DND-41 (cell line): Measurements from ENCODE around the gene ZNHIT1.

Source experiments
- ATAC-seq: fragments of 200-7000 bp; cut with Tn5 transposase; 3 replicates; pipeline ENCODE4 v1.9.1; 2021; ENCODE audit warnings: low read depth; ENCODE audit not compliant: insufficient read depth
- DNase-seq: peaks from one replicate; pipeline ENCODE4 v3.0.0-alpha.2; 2020
- H2AFZ ChIP-seq: 2 replicates; pipeline ENCODE4 v1.6.0; 2012; ENCODE audit warnings: low read depth, low read length
- H3K27ac ChIP-seq: 2 replicates; pipeline ENCODE4 v1.5.1; 2012; ENCODE audit warnings: low read length, inconsistent platforms
- H3K27me3 ChIP-seq: fragments of 200-600 bp; sonication (generic); 2 replicates; pipeline ENCODE4 v1.6.0; 2012; ENCODE audit warnings: low read length, mild to moderate bottlenecking, inconsistent platforms; ENCODE audit not compliant: insufficient read depth, poor library complexity
- H3K36me3 ChIP-seq: 2 replicates; pipeline ENCODE4 v1.5.1; 2012; ENCODE audit warnings: low read length, inconsistent platforms; ENCODE audit not compliant: insufficient read depth
- H3K4me1 ChIP-seq: 2 replicates; pipeline ENCODE4 v1.5.1; 2012; ENCODE audit warnings: mild to moderate bottlenecking, low read length; ENCODE audit not compliant: insufficient read depth
- H3K4me2 ChIP-seq: 2 replicates; pipeline ENCODE4 v1.6.0; 2012; ENCODE audit warnings: mild to moderate bottlenecking, moderate library complexity, low read length, inconsistent platforms; ENCODE audit not compliant: insufficient read depth
- H3K4me3 ChIP-seq, 2 experiments: fragments of 200-600 bp in 1 of 2; shearing (Covaris generic) in 1 of 2; 2 replicates each; pipeline ENCODE4 v1.5.1; 2012 to 2016; ENCODE audit warnings: inconsistent platforms in 2 of 2, low read length in 2 of 2, mild to moderate bottlenecking in 2 of 2, low read depth in 1 of 2, moderate library complexity in 1 of 2
- H3K79me2 ChIP-seq: 2 replicates; pipeline ENCODE4 v1.6.0; 2012; ENCODE audit warnings: low read length, inconsistent platforms; ENCODE audit not compliant: insufficient read depth
- H3K9ac ChIP-seq: 2 replicates; pipeline ENCODE4 v1.6.0; 2012; ENCODE audit warnings: low read depth, mild to moderate bottlenecking, inconsistent platforms, low read length, moderate library complexity
- H3K9me3 ChIP-seq: 2 replicates; pipeline ENCODE4 v1.5.1; 2012; ENCODE audit warnings: low read length, moderate library complexity, mild to moderate bottlenecking, inconsistent platforms; ENCODE audit not compliant: insufficient read depth, severe bottlenecking
- H4K20me1 ChIP-seq: 2 replicates; pipeline ENCODE4 v1.6.0; 2012; ENCODE audit warnings: low read length; ENCODE audit not compliant: insufficient read depth
- CTCF ChIP-seq: IDR thresholded peaks from 2 replicates; pipeline ENCODE4 v1.5.1; 2012; ENCODE audit warnings: borderline replicate concordance, low read length, moderate library complexity, mild to moderate bottlenecking; ENCODE audit not compliant: poor library complexity, severe bottlenecking; ENCODE audit errors: extremely low read depth
- EZH2 ChIP-seq: IDR thresholded peaks from 3 replicates; pipeline ENCODE4 v1.6.1; 2012; ENCODE audit warnings: borderline replicate concordance, low read depth, mild to moderate bottlenecking, moderate library complexity, low read length, inconsistent platforms; ENCODE audit not compliant: severe bottlenecking

ZNHIT1 gene

GRCh38 chr7:101235050-101235449 lies 17.1 kb downstream of the ZNHIT1 start:
- H3K27me3 ChIP-seq, result no peaks in the 10 kb centered on the region
- H3K9me3 ChIP-seq, result no peaks in the 10 kb centered on the region
- H2AFZ ChIP-seq, result no peak overlapping the region
- H3K79me2 ChIP-seq, result no peaks in the 10 kb centered on the region
- no peaks in the 10 kb centered on the region for H3K4me1 ChIP-seq
- no peak overlapping the region for H3K27ac ChIP-seq
- no peak for TF ChIP-seq EZH2
- TF ChIP-seq CTCF, result peak; percentile 51
- H4K20me1 ChIP-seq, result peaks cover 17% of the 10 kb centered on the region
- no peak overlapping the region for H3K9ac ChIP-seq
- ATAC-seq (0 out of 3 replicates have a peak, but pooled peaks have one; percentile 16), DNase-seq (no peak)
- no peak overlapping the region for H3K4me2 ChIP-seq
- H3K4me3 ChIP-seq, result no peak overlapping the region
- peaks cover 50% of the 10 kb centered on the region for H3K36me3 ChIP-seq

- H3K4me3 ChIP-seq, result no peak overlapping the region
- no peak overlapping the region for H3K27ac ChIP-seq
- H3K4me1 ChIP-seq, result no peaks in the 10 kb centered on the region
- H3K4me2 ChIP-seq, result no peak overlapping the region
- H2AFZ ChIP-seq, result no peak overlapping the region
- ATAC-seq, result no peak
- no peak for TF ChIP-seq CTCF
- no peak for TF ChIP-seq EZH2
- no peaks in the 10 kb centered on the region for H3K27me3 ChIP-seq
- H3K79me2 ChIP-seq, result peaks cover under 1% of the 10 kb centered on the region; the same call in 1 of the 2 replicates
- no peaks in the 10 kb centered on the region for H3K9me3 ChIP-seq
- H4K20me1 ChIP-seq, result peaks cover 17% of the 10 kb centered on the region
- H3K36me3 ChIP-seq, result peaks cover 55% of the 10 kb centered on the region
- DNase-seq, result no peak
- no peak overlapping the region for H3K9ac ChIP-seq
These were observed 17.6 kb downstream of the ZNHIT1 start for GRCh38 chr7:101235522-101235921.

- Histone ChIP-seq H3K27me3 (no peaks in the 10 kb centered on the region), H3K4me3 (no peak overlapping the region), H3K9me3 (no peaks in the 10 kb centered on the region), H3K4me1 (no peaks in the 10 kb centered on the region), H3K4me2 (no peak overlapping the region), H3K79me2 (peaks cover 4% of the 10 kb centered on the region; the same call in 1 of the 2 replicates), H4K20me1 (peaks cover 17% of the 10 kb centered on the region), H2AFZ (no peak overlapping the region), H3K9ac (no peak overlapping the region), H3K27ac (no peak overlapping the region), H3K36me3 (peaks cover 57% of the 10 kb centered on the region)
- ATAC-seq, result no peak
- no peak for DNase-seq
- TF ChIP-seq EZH2 (no peak), CTCF (no peak)
These were observed 18.4 kb downstream of the ZNHIT1 start for GRCh38 chr7:101236292-101236835.
